SK-N-SH (cell line): ENCODE measurements around the gene FBXL2.

Source experiments
- ELF1 ChIP-seq: IDR thresholded peaks from 2 replicates; pipeline ENCODE4 v1.4.0; 2012
- EP300 ChIP-seq, 2 experiments: IDR thresholded peaks; 2 replicates each; pipeline versions ENCODE4 v1.4.0 to v1.6.1; 2012; ENCODE audit warnings: borderline replicate concordance in 1 of 2, low read depth in 1 of 2, low read length in 1 of 2
- TF ChIP-seq, protein P1 (sequence below): IDR thresholded peaks from 2 replicates; pipeline ENCODE4 v1.6.1; 2012; ENCODE audit warnings: mild to moderate bottlenecking, low read depth, low read length, moderate library complexity

GRCh38 chr3:33380653-33381052 is 103.4 kb downstream of the FBXL2 start:
- TF ChIP-seq EP300 (IDR thresholded peaks at IDR 0.05; ENCODE audit: borderline replicate concordance in 1 of 2, low read depth in 1 of 2, low read length in 1 of 2) (no peak), ELF1 (no peak)
- TF ChIP-seq, protein P1, sequence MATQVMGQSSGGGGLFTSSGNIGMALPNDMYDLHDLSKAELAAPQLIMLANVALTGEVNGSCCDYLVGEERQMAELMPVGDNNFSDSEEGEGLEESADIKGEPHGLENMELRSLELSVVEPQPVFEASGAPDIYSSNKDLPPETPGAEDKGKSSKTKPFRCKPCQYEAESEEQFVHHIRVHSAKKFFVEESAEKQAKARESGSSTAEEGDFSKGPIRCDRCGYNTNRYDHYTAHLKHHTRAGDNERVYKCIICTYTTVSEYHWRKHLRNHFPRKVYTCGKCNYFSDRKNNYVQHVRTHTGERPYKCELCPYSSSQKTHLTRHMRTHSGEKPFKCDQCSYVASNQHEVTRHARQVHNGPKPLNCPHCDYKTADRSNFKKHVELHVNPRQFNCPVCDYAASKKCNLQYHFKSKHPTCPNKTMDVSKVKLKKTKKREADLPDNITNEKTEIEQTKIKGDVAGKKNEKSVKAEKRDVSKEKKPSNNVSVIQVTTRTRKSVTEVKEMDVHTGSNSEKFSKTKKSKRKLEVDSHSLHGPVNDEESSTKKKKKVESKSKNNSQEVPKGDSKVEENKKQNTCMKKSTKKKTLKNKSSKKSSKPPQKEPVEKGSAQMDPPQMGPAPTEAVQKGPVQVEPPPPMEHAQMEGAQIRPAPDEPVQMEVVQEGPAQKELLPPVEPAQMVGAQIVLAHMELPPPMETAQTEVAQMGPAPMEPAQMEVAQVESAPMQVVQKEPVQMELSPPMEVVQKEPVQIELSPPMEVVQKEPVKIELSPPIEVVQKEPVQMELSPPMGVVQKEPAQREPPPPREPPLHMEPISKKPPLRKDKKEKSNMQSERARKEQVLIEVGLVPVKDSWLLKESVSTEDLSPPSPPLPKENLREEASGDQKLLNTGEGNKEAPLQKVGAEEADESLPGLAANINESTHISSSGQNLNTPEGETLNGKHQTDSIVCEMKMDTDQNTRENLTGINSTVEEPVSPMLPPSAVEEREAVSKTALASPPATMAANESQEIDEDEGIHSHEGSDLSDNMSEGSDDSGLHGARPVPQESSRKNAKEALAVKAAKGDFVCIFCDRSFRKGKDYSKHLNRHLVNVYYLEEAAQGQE, result no peak
